DOHH2 (cell line): Measurements from ENCODE around the gene COX5B.

ENCODE experiments used
- EZH2phosphoT487 ChIP-seq: fragments of 200-600 bp; sonication (generic); IDR thresholded peaks from 2 replicates; pipeline ENCODE4 v1.6.1; 2017; ENCODE audit warnings: borderline replicate concordance, mild to moderate bottlenecking, antibody characterized with exemption, low read length, moderate library complexity, mixed read lengths
- TF ChIP-seq, protein P1 (sequence below): fragments of 200-600 bp; sonication (generic); IDR thresholded peaks from one replicate; pipeline ENCODE4 v1.5.1; 2014; ENCODE audit warnings: antibody characterized with exemption, mild to moderate bottlenecking, low read depth, low read length; ENCODE audit not compliant: poor library complexity, severe bottlenecking

DNA sequence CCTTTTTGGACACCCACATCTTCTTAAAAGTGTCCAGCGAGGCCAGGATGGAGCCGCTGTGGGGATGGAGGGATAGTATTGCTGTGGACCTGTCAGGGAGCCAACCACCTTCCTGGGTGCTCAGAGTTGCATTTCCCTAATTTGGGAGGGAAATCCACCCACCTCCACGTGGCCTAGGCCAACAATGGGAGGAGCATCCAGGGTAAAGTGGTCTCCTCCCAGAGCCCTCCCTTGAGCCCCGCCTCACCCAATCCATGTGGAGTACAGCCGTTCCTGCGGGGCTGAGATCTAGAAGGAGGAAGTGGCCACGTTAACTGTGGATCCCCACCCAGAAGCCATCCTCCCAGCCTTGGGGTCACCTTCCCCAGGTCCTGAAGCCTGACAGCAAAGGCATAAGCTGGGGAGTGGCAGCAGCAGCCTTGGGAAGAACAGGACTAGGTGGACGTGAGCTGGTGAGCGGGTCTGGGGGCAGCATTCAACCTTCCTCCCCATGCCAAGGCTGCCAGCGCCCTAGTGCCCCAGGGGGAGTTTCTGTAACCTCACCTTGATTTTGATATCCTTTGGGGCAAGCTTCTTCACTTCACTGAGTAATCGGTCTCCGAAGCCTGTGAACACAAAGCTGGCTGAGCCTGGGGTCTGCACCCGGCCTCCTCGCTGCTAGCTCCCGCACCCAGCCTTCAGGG is 11.2 kb downstream of the COX5B start:
- TF ChIP-seq, protein P1, sequence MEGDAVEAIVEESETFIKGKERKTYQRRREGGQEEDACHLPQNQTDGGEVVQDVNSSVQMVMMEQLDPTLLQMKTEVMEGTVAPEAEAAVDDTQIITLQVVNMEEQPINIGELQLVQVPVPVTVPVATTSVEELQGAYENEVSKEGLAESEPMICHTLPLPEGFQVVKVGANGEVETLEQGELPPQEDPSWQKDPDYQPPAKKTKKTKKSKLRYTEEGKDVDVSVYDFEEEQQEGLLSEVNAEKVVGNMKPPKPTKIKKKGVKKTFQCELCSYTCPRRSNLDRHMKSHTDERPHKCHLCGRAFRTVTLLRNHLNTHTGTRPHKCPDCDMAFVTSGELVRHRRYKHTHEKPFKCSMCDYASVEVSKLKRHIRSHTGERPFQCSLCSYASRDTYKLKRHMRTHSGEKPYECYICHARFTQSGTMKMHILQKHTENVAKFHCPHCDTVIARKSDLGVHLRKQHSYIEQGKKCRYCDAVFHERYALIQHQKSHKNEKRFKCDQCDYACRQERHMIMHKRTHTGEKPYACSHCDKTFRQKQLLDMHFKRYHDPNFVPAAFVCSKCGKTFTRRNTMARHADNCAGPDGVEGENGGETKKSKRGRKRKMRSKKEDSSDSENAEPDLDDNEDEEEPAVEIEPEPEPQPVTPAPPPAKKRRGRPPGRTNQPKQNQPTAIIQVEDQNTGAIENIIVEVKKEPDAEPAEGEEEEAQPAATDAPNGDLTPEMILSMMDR = no peak
- TF ChIP-seq EZH2phosphoT487 = no peak
